Epithelial cell of esophagus (primary cell): ENCODE data around the gene SAMD11.

Experiments
- DNase-seq: peaks from one replicate; pipeline ENCODE4 v3.0.0; 2010; ENCODE audit warnings: low read depth
- H3K4me3 ChIP-seq: 2 replicates; pipeline ENCODE4 v1.5.1; 2011; ENCODE audit warnings: mild to moderate bottlenecking, low read length, control low read depth
- CTCF ChIP-seq: IDR thresholded peaks from 2 replicates; pipeline ENCODE4 v1.5.1; 2011; ENCODE audit warnings: low read depth, mild to moderate bottlenecking, low read length, control low read depth, inconsistent platforms; ENCODE audit not compliant: insufficient read depth; ENCODE audit errors: missing control alignments

The SAMD11 gene

DNA sequence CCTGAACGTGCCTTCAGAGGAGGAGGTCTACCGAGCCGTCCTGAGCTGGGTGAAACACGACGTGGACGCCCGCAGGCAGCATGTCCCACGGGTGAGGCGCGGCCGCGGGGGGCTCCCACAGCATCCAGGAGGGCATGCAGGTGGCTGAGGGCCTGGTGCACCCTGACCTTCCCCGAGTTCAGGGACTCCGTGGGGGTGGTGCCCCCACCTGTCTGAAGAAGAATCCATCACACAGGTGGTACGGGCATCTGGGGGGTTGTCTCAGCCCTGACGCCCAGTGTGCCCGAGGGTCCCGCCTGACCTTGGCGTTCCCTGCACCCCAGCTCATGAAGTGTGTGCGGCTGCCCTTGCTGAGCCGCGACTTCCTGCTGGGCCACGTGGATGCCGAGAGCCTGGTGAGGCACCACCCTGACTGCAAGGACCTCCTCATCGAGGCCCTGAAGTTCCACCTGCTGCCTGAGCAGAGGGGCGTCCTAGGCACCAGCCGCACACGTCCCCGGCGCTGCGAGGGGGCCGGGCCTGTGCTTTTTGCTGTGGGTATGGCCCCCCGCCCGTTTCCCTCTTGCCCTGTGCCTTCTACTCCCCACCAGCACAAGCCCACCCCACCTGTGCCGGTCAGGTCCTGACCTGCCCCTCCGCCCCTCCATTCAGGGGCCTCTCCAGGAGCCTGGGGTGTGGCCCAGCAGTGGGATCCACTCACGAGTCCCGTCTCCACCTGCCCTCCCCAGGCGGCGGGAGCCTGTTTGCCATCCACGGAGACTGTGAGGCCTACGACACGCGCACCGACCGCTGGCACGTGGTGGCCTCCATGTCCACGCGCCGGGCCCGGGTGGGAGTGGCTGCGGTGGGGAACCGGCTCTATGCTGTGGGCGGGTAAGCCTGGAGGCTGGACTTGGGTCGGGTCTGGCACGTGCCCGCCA, 38.9 kb downstream of the SAMD11 start:
- no peak overlapping the region for H3K4me3 ChIP-seq
- no peak for TF ChIP-seq CTCF
- no peak for DNase-seq

DNA sequence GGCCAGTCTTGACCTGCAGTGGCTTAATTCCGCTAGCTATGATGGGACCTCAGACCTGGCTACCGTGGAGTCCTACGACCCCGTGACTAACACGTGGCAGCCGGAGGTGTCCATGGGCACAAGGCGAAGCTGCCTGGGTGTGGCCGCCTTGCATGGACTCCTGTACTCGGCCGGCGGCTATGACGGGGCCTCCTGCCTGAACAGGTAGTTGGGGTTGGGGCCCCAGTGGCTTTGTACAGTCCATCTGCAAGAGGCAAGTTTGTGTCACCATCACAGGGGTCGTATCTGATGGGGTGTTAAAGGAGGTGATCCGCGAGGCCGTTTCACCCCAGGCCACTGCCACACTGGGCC, 39.6 kb downstream of the SAMD11 start:
- DNase-seq, result no peak
- no peak for TF ChIP-seq CTCF

DNA sequence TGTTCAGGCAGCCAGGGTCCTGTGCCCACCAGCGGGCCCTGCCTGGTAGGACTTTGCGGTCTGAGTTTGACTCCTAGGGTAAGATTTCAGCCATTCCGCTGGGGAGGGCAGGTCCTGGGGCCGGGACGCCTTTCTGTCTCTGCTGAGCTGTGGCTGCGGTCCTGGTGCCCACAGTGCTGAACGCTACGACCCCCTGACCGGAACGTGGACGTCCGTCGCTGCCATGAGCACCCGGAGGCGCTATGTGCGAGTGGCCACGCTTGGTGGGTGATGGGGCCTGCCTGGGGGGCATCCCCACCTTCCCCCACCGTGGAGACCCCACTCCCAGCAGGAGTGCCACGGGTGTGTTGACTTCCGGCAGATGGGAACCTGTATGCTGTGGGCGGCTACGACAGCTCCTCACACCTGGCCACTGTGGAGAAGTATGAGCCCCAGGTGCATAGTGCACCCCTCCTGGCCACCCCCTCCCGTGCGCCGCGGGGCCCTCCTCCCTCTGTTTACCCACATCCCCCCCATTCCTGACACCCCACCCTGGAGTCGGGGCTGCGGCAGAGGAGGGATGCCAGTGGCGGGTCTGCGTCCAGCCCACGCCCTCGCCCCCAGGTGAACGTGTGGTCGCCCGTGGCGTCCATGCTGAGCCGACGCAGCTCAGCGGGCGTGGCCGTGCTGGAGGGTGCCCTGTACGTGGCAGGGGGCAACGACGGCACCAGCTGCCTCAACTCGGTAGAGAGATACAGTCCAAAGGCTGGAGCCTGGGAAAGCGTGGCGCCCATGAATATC, 40.2 kb downstream of the SAMD11 start:
- no peak overlapping the region for H3K4me3 ChIP-seq
- no peak for DNase-seq
- no peak for TF ChIP-seq CTCF

More for the DNA sequence above, 39.6 kb downstream of the SAMD11 start:
- no peak overlapping the region for H3K4me3 ChIP-seq

GRCh38 chr1:964691-965525, 41.2 kb downstream of the SAMD11 start:
- H3K4me3 ChIP-seq, result no peak overlapping the region
- DNase-seq, result no peak
- no peak for TF ChIP-seq CTCF

- TF ChIP-seq CTCF, result no peak
- no peak overlapping the region for H3K4me3 ChIP-seq
- DNase-seq, result no peak
Observed at GRCh38 chr1:965526-966134, 41.9 kb downstream of the SAMD11 start.

- peak; percentile 85 for DNase-seq
- no peak for TF ChIP-seq CTCF
- H3K4me3 ChIP-seq, result peak within 1 kb of the TSS; percentile 75
Observed at GRCh38 chr1:966135-966703, 42.5 kb downstream of the SAMD11 start, which contains the start of gene PLEKHN1. TSS of gene PLEKHN1 (plus strand) at chr1:966482. CDS start at chr1:966532, 50 bp downstream.
